NCI-H1105 (cell line): Measurements from ENCODE around the gene MLYCD.
"Not testable (repeated sequence)": the region's sequence is repeated elsewhere in the genome, so short reads cannot be mapped to it uniquely, and the experiment has no call there.

Experiments
- DNase-seq: peaks from one replicate; lab custom pipeline; 2025; lab: John Stamatoyannopoulos, UW

Gene MLYCD

DNA sequence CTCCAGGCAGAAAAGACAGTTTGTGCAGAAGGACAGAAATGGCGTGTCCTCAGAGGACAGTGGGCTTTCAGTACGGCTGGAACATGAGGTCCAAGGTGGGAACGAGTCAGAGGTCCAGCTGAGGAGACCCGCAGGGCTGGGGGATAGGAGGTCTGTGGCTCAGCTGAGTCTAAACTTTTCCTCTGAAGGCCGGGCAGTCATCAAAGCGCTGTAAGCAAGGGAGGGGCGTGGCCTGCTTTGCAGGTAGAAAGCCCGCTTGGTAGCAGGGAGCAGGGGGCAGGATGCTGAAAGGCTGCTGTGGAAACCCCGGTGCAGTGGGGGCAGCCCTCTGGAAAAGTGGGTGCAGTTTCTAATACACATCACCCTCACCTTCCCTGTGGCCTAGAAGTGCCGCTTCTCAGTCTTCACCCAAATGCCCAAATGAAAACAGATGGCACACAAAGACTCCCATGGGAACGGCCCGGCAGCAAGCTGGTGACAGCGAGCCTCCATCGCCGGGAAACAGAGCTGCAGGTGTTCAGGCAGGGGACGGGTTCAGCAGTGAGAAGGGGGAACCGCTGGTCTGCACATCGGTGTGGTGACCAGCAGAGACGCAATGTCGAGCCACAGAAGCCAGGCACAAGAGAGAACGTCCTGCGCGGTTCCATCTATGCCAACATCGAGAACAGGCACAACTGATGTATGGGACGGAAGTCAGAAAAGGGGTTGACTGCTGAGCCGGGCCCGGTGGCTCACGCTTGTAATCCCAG is 41.9 kb downstream of the MLYCD start:
- no peak for DNase-seq

DNA sequence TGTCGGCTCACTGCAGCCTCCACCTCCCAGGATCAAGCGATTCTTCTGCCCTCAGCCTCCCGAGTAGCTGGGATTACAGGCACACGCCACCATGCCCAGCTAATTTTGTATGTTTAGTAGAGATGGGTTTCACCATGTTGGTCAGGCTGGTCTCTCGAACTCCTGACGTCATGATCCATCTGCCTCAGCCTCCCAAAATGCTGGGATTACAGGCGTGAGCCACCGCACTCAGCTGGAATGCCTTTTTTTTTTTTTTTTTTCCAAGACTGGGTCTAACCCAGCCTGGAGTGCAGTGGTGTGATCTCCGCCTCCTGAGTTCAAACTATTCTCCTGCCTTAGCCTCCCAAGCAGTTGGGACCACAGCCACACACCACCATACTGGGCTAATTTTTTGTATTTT is 42.6 kb downstream of the MLYCD start:
- not testable (repeated sequence) for DNase-seq

DNA sequence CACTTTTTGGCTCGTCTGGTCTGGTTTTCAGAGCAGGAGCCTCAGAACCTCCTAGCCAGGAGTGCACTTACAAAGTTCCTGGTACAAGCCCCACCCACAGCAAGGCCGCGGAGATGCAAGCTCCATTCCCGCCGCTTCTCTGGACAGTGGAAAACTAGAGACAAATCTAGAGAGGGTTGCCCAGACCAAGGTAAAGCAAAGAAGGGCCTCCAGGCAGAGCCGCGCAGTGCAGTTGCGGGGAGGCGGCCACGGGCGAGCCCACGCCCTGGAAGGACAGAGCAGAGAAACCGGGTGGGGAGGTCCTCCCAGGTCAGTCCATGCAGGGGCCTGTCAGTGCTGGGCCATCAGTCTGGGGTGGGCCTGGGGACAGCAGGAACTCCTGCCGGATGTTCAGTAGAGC is 43.2 kb downstream of the MLYCD start:
- DNase-seq: no peak

DNA sequence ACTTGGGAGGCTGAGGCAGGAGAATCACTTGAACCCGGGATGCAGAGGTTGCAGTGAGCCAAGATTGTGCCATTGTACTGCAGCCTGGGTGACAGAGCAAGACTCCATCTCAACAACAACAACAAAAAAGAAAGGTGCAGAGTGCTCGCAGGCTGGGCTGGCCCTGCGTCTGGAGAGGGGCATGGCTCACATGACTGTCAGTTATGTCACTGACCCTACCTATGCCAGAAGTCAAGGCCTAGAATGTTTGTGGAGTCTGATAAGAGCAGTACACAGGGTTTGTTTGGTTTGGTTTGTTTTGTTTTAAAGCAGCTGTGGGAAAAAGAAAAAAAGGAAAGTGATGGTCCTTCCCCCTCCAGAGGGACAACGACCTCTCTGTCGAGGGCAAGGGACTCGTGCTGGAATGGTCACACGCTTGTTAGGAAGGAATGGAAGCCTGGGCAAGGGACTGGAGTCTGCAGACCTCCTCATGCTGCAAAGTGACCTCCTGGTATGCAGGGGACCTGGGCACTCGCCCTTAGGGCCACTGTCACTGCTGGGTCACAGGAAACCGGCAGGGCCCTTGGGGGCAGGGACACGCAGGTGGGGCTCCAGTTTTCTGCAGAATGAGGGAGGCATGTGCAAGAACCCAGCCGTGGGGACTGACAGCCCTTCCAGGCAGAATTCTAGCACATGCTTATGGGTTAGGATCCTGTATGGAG is 44.0 kb downstream of the MLYCD start:
- DNase-seq: no peak

DNA sequence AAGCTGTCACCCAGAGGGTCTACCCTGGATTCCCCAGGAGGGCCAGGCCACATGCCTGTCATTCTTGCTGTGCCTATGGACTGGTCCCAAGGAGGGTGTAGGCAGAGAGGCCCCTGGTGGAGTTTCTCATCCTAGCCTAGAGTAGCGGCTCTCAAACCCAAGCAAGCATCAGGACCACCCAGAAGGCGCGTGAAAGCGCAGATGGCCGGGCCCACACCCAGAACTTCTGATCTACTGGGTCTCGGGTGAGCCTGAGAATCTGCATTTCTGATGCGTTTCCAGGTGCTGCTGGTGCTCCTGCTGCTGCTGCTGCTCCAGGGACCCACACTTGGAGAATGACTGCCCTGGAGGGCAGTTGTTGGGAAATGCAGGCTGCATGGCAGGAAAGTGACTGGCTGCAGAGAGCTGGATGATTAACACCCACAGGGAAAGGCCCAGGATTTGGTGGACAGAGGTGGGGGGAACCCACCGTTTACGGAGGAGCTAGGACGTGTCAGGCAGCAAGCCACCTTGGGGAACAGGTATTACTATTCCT is 44.7 kb downstream of the MLYCD start:
- no peak for DNase-seq

DNA sequence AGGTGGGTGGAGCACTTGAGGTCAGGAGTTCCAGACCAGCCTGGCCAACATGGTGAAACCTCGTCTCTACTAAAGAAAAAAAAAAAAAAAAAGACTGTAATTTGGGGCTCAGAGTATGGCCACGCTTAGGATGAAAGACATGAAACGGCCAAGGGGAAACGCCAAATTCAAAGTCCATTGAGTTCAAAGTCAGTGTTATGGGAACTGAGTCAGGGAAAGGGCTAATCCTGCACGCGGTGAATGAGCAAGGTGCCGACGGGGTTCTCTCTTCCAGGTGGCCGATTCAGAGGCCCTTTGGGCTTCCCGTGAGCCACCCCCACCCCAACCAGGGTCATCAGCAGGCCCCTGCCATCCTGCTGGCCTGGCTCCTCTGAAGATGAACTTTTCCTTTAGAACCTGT is 46.7 kb downstream of the MLYCD start:
- DNase-seq: no peak

DNA sequence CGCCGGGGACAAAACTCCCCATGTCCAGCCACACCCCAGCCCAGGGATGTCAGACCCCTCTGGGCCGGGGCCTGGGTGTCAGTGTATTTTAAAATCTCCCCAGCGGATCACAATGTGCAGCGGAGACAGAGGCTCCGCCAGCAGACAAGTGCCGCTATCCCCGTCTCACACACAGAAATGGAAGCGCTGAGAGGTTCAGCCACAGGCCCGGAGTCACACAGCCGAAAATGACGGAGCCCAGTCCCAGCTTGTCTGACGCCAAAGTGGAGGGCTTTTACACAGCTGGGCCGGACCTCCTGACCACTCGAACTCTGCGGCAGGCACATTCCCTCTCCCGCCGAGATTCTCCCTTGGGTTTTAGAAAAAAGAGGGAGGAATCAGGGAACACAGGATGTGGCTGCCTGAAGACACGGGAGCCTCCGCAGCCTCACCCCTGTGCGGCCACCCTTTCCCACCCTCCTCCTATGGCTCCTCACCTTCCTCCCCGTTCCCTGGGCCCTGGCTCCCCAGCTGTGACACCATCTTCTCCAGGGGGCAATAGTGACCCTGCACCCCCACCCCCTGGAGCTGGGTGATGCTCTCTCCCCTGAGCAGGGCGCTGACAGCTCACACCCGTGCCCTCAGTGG is 47.4 kb downstream of the MLYCD start:
- no peak for DNase-seq

DNA sequence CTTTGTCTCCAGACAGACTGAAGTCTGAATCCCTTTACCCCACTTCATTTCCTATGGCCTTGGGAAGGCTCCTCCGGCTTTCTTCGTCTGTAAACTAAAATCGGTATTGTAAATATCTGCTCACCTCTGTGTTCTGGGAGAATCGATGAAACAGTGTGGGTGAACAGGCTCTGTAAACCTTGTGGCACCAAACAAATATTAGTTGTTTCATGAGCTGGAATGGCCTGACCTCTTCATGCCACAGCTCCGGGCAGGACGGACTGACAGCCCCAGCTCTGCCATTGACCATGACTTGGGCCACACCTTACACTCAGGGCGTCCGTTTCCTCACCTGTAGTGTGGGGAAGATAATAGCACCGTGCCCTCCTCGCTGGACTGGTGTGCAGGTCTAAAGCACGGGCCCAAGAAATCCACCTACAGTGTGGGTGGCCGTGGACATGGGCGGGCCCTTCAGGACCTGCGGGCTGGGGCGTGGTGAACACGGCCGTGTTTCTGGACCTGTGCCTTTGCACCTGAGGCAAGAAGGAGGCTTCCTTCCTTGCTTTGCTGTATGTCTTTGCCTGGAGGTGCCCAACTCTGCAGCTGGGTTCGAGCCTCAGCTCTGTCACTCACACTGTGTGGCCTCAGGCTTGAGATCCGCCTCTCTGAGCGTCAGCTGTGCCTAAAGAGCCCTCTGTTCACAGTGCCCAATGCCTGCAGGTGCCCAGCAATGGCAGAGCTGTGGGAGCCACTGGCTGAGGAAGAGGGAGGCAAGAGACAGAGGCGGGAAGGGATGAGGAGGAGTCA is 48.1 kb downstream of the MLYCD start:
- no peak for DNase-seq

DNA sequence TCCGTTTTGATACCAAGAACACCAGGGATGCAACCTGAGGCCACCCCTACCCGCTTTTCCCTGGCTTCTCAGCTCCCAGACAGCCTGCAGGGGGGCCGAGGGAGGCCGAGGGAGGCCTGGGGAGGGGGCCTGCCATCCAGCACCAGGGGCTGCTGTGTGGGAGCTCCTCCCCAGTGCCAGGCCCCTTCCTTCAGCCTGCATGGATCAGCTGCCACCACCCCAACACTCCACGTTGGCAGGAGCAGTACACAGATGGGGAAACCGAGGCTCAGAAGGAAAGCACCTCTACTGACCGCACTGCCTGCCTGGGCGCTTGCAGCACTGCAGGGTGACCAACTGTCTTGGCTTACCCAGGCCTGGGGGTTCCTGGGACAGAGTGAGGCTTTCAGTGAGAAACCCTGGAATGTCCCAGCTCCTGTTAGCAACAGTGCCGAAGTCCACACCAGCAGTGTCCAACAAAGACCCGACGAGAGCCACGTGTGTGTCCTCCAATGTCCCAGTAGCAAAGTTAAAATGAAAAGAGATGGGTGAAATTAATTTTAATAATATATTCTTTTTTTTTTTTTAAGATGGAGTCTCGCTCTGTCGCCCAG is 48.8 kb downstream of the MLYCD start:
- no peak for DNase-seq

DNA sequence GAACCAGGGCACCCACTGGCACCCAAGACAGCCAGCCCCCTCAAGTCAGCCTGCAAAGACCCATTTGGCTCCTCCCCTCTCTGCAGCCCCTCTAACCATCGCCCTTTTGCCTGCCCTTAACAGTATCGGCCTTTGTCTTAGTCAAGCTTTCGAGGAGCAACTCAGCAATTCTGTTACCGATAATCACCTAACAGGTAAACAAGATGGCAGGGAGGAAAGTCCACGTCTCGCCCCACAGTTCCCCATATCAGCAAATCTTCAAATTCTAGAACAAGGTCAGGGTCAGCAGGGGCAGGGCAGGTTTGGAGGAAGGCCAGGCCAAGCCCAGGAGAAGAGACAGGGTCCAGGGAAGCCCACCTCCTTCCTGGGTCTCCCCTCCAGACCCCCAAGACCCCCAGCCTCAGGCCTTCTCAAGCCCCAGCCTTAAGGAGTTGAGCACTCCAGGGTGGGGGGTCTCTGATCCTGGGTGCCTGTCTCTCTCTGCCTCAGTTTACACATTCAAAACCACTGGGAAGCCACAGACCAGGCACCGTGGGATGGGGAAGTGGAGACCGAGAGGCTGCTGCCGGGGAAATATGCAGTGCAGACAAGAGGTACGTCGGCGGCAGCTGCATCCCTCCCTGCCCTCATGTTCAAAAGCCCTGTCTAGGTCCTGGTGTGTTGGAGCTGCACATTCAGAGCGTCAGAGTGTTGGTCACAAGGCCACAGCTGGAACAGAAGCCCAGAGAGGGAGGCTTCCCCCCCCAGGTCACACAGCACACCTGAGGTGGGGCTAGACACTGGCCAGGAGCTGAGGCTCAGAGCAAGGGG is 50.2 kb downstream of the MLYCD start:
- no peak for DNase-seq

DNA sequence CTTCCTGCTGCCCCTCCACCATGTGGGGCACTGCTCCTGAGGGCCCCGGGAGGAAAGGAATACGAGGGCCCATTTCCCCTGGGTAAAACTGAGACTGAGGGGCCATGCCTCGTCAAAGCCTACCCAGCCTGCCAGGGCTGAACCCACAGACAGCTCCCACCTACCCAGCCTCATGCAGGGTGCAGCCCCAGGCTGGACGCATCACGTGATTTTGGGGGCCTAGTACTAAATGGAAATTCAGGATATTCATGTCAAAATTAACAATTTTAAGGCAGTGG is 50.7 kb downstream of the MLYCD start:
- no peak for DNase-seq

DNA sequence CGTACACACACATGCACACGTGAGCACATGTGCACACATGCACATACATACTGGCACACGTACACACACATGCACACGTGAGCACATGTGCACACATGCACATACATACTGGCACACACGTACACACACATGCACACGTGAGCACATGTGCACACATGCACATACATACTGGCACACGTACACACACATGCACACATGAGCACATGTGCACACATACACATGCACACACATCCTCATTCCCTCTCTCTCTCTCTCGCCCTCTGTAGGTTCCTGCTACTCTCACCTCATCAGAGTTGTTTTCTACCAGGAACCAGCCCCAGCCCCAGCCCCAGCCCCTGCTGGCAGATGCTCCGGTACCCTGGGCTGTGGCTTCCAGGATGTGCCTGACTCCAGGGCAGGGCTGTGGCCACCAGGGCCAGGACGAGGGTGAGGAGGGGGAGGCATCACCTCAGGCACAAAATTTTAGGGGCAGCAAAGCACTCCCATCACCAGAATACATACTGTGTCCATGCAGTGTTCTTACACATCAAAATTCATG is 52.0 kb downstream of the MLYCD start:
- DNase-seq: not testable (repeated sequence)

DNA sequence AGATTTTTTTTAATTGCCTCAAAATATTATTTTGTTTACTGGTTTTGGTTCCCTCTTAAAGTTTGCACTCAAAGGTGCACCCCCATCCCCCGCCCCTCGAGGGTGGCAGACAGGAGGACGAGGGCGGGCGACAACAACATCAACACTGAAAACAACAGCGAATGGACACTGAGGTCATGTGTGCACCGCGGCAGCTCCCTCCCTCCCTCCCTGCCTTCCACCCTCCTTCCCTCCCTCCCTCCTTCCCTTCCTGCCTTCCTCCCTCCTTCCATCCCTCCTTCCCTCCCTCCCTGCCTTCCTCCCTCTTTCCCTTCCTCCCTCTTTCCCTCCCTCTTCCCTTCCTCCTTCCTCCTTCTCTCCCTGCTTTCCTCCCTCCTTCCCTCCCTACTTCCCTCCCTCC is 52.6 kb downstream of the MLYCD start:
- DNase-seq: no peak

DNA sequence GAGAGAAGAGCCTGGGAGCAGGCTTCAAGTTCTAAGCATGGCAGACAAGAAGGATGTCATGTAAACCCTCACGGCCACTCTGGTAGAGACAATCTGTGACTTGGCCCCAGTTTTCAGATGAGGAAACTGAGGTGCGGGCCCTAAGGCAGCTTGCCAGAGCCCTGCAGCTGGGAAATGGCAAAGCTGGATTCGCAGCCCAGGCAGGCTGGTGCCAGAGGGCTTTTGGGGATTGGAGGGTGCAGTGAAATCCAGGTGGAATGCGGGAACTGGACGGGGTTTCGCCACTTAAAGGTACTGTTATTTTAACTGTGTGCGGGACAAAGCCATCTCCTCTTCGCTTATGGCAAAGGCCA is 53.6 kb downstream of the MLYCD start:
- DNase-seq: no peak

DNA sequence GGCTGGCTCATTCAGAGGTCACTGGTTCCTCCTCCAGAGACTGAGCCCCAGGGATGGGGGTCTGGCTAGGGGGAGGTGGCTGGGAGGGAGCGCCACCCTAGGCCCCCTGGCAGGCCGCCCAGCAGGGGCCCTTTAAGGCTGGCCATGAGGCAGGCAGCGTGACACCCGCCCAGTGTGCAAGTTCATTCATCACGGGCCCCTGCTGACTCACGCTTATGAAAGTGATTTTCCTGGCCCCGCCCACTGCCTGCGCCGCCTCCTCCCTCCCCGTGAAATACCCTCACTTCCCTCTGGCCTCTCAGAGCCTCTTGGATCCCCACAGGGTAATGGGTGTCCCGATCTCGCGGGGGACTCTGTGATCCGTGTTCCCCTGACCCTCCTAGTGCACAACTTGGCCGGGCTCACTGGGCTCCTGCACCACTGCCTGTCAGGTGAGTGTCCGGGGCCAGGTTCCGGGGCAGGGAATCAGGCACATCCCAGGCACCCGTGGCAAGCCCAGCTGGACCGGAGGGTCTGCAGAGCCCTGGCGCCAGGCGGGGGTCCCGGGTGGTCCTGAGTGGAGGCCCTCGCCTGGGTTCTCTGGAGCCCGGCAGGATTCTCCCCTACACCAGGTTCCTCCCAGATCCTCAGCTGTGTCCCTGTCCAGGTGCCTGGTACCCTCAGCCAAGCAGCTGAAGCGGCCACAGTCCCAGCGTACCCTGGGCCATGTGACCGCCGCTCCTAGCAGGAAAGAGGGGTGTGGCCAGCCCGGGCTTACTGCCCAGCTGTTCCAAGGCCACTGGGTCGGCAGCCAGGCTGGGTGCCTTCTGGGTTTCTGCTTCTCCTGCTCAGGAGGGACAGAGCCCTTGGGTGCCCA is 54.3 kb downstream of the MLYCD start, which contains the start of gene OSGIN1:
TSS of gene OSGIN1 (plus strand) at position 301 of the 856 bp plus-strand sequence. CDS start 4,432 bp downstream, outside the sequence.
- peak; percentile 58 for DNase-seq

DNA sequence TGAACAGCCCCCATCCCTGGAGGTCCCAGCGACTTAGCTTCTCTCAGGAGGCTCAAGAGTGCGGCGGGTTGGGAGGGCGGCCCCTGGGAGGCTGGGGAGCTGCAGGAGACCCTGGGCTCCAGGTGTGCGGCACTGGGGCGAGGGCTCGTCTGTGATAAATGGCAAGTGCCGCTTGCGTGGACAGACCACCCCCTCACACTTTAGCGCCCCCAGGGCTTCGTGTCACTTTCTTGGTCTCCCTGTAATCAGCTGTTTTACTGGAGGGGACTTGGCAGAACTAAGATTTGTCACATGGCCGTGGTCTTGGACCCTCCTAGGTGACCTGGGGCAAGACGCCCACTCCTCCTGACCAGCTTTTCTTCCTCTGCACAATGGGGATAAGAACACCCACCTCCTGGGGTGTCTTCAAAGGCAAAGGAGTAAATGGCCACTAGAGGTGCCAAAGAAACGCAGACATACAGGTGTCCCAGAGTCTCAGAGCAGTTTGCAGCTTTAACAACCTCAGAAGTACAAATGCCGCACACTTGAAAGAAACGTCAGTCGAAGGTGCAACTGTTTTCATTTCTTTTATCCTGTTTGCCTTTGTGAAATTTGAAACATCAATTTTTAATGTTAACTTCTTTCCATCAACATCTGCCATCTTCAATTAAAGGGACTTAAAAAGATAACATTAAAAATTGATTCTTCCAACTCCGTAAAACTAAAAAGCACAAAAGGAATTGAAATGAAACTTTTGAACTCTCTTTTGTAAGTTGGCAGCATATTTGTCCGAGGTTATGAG is 55.1 kb downstream of the MLYCD start:
- DNase-seq: peak; percentile 4

DNA sequence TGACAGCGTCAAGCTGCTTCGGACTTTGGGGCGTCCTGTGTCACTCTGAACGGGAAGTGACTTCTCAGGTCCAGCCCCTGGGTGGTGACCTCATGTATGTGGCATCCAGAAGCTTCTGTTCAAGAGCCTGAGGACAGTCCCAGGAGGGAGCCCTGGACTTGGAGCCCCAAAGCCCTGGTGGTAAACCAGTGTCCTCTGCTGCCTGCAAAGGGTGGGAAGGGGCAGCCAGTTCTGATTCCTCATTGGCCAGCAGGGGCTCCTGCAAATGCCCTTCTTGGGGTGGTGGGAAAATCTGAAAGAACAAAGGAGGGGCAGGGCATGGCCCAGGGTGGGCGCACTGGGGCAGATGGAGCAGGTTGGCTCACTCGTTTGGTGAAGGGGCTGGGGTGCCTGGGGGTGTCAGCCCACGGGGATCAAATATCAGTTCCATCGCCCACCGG is 55.7 kb downstream of the MLYCD start:
- DNase-seq: no peak

DNA sequence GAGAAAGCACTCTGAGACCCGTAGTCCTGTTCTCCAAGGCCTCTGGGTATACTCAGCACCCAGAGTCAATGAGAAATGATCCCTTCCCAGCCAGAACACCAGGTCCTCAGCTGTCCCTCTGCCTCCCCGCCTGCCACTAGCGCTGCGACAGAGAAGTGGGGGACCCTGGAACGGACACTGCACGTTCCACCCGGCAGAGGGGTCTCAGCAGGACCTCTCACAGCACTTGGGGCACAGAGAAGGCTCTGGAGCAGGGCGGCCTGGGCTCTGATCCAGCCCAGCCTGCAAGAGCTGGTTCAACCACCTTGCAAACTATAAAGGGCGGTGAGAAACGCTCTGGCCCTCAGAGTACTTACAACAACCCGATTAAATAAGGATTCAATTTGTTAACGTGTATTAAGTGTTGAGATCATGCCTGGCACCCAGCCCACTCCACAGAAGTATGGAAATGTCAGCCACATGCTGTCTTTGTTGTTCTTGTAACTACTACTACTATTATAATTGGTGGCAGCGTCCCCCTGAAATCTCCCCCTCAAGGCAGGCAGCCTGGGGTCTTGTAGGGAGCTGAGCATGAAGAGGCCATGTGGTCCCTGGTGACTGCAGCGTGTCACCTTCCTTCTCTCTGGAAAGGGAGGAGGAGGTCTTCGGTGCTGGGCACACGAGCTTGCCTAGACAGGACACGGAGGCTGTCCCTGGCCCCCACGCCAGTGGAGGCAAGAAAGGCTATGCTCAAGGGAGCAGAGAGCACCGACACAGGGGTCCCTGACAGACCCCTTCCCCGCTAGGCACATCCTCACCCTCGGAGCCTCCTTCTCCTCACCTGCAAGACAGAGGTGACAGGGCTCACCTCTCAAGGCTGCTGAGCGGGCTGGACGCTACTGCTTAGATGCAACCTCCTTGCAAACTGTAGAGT is 56.6 kb downstream of the MLYCD start:
- DNase-seq: no peak
